Adrenal gland (tissue), 12 donors: ENCODE data around the gene USP25. TPM values are rescaled to one million over a fixed set of nuclear protein-coding genes. Genes with fewer than 3 reads are reported as not detected.

ENCODE experiments used
- DNase-seq, 7 donors: peaks; one replicate each; pipeline ENCODE4 v3.0.0-alpha.2; 2019 to 2020
- H3K27ac ChIP-seq, 5 donors: fragments of 200-600 bp; sonication (generic) in 4 of 5; 1 replicate in 3 of 5; 2 replicates in 2 of 5; pipeline versions ENCODE4 v1.5.1 to v1.8.0; 2016 to 2020; ENCODE audit warnings: mild to moderate bottlenecking in 1 of 5
- H3K27me3 ChIP-seq: fragments of 200-600 bp; 2 replicates; pipeline ENCODE4 v1.8.0; 2021
- H3K36me3 ChIP-seq, 2 donors: fragments of 200-600 bp; replicated peaks in 1 of 2; 1 replicate in 1 of 2; 2 replicates in 1 of 2; pipeline versions ENCODE4 v1.5.1 to v1.8.0; 2018 to 2022
- H3K4me1 ChIP-seq, 2 donors: fragments of 200-600 bp; replicated peaks in 1 of 2; 1 replicate in 1 of 2; 2 replicates in 1 of 2; pipeline versions ENCODE4 v1.5.1 to v1.8.0; 2018 to 2021
- H3K4me3 ChIP-seq, 4 donors: fragments of 200-600 bp; sonication (generic) in 3 of 4; one replicate each; pipeline ENCODE4 v1.5.1; 2016 to 2018
- H3K9me3 ChIP-seq, 3 donors: fragments of 200-600 bp; sonication (generic) in 1 of 3; replicated peaks in 1 of 3; 1 replicate in 2 of 3; 2 replicates in 1 of 3; pipeline versions ENCODE4 v1.5.1 to v1.8.0; 2016 to 2021
- POLR2A ChIP-seq, 2 donors: fragments of 450-650 bp; IDR thresholded peaks; one replicate each; pipeline ENCODE4 v1.6.1; 2017; ENCODE audit warnings: antibody characterized with exemption in 2 of 2, mild to moderate bottlenecking in 2 of 2, moderate library complexity in 1 of 2
- WGBS, 4 donors: extraction: QIAGEN DNeasy Blood & Tissue Kit in 2 of 4; methylation state at CpG; one replicate each; pipeline versions ENCODE4 v1.1.5 to v1.1.7; 2013 to 2017; 5-methylcytosine and 5-hydroxymethylcytosine counted together
- intact Hi-C, 2 donors: fragments of 100-400 bp; cut with DNase I; formaldehyde crosslinking; loops; one replicate each; pipeline versions ENCODE4 v1.14.1 to v1.15.0; 2022 to 2023
- polyA plus RNA-seq, 3 donors: library from polyadenylated mRNA; stranded (reverse); fragments of 200-250 nt in 2 of 3; fragments of 350-450 nt in 1 of 3; fragmentation: Illumina TruSeq in 1 of 3; extraction: RNeasy Lipid Tissue Mini Kit (QIAGEN cat#74804) in 1 of 3; gene quantifications; one replicate each; pipeline ENCODE4 v1.2.3, GENCODE V29; 2013 to 2014
- total RNA-seq, 9 donors: library from RNA; depleted of rRNA in 4 of 9; stranded (reverse); fragments of >200 nt in 4 of 9; fragments of 120-200 nt in 1 of 9; fragmentation: NEBNext Ultra II Directional in 1 of 9; extraction: Animal tissue kit (Norgen Biotek cat#: 25700) in 1 of 9; gene quantifications; one replicate each; pipeline versions ENCODE4 v1.1.0 to v1.2.4, GENCODE V29; 2013 to 2023
- TF ChIP-seq, protein P1 (sequence below), 6 experiments: fragments of 450-650 bp in 4 of 6; fragments of 200-600 bp in 2 of 6; sonication (generic) in 1 of 6; IDR thresholded peaks; 1 replicate in 5 of 6; 2 replicates in 1 of 6; pipeline versions ENCODE4 v1.5.1 to v1.8.0; 2016 to 2021; ENCODE audit warnings: antibody characterized with exemption in 6 of 6, mild to moderate bottlenecking in 2 of 6, moderate library complexity in 1 of 6
- donor health status: healthy with polysubstance abuse.
- donor health status: Bipolar disorder and iron deficiency.
- donor health status: DM: yes; HTN: yes; CAD: no.
- donor health status: DM: no; HTN: no; CAD: no.
- donor health status: DM: no; HTN: no; CAD: no.
- donor health status: DM: yes; HTN: yes; CAD: no.

USP25 gene
- total and polyA plus RNA-seq, 12 donors = 11.8 to 47.4 (median 38.3) TPM

DNA sequence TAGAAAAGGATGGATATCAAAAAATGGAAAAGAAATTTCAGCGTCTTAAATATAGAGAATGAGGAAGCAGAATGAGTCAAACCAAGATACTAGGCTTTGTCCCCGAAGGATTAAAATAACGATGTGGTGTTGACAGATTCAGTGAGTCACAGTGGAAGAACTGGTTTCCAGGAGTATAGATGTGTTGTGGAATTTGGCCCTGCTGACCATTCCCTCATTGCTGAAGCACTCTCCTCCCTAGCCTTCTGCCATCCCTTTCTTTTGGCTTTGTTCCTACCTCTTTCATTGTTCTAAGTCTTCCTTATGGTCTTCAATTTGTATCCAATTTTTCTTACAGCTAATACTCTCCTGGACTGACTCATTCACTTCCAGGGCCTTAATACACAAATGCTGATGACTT, 23.1 kb upstream of the USP25 start:
- intact Hi-C loops = no loop called here
- Histone ChIP-seq H3K9me3 (no peaks in the 10 kb centered on the region), H3K27ac (no peak overlapping the region), H3K27me3 (no peaks in the 10 kb centered on the region), H3K36me3 (no peaks in the 10 kb centered on the region), H3K4me3 (no peak overlapping the region), H3K4me1 (no peaks in the 10 kb centered on the region)
- WGBS, 4 donors = 60 to 82% (median 77%) methylated on average over 3 of the region's 3 CpGs
- TF ChIP-seq, protein P1, sequence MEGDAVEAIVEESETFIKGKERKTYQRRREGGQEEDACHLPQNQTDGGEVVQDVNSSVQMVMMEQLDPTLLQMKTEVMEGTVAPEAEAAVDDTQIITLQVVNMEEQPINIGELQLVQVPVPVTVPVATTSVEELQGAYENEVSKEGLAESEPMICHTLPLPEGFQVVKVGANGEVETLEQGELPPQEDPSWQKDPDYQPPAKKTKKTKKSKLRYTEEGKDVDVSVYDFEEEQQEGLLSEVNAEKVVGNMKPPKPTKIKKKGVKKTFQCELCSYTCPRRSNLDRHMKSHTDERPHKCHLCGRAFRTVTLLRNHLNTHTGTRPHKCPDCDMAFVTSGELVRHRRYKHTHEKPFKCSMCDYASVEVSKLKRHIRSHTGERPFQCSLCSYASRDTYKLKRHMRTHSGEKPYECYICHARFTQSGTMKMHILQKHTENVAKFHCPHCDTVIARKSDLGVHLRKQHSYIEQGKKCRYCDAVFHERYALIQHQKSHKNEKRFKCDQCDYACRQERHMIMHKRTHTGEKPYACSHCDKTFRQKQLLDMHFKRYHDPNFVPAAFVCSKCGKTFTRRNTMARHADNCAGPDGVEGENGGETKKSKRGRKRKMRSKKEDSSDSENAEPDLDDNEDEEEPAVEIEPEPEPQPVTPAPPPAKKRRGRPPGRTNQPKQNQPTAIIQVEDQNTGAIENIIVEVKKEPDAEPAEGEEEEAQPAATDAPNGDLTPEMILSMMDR (IDR thresholded peaks at IDR 0.05) = no peak
- TF ChIP-seq POLR2A (IDR thresholded peaks at IDR 0.05) = no peak
- DNase-seq = no peak

DNA sequence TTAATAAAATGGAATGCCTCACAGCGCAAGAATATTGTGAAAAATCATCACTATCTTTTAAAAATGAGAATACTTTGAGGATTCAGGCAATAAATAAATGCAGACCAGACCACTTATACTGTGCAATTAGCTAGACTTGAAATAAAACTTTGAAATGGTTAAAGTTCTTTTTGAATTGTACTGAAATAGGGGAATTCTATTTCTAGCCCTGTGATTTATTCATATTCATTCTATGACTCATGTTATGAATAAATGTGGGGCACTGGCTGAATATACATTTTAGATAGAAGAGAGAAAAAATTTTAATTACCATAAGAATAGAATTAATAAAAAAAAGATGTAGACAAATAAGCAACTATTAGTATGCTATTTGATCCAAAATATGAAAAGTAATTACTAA, 16.4 kb upstream of the USP25 start:
- no peak for TF ChIP-seq POLR2A (IDR thresholded peaks at IDR 0.05)
- TF ChIP-seq, protein P1 (IDR thresholded peaks at IDR 0.05) = no peak
- H3K4me1 ChIP-seq = no peaks in the 10 kb centered on the region
- H3K27me3 ChIP-seq = no peaks in the 10 kb centered on the region
- intact Hi-C loops = no loop called here
- no peak overlapping the region for H3K4me3 ChIP-seq
- no peak overlapping the region for H3K27ac ChIP-seq
- H3K9me3 ChIP-seq = no peaks in the 10 kb centered on the region
- WGBS, 4 donors = 55 to 100% (median 97%) methylated on average over 1 of the region's 1 CpG
- DNase-seq = no peak
- no peaks in the 10 kb centered on the region for H3K36me3 ChIP-seq

DNA sequence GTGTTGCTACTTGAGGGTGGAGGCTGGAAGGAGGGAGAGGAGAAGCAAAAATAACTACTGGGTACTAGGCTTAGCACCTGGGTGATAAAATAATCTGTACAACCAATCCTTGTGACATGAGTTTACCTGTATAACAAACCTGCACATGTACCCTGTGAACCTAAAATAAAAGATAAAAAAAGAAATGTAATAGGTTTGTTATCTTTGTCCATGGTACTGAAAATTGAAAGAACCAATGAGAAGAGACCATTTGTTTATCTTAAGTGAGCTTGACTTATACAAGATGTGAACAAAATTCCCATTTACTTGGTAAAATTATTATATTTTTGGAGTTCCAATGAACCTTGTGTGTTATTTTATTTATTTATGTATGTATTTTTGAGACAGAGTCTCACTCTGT, 11.1 kb upstream of the USP25 start:
- DNase-seq = no peak
- Histone ChIP-seq H3K9me3 (no peaks in the 10 kb centered on the region), H3K36me3 (no peaks in the 10 kb centered on the region), H3K4me3 (no peak overlapping the region), H3K27ac (no peak overlapping the region), H3K4me1 (no peaks in the 10 kb centered on the region), H3K27me3 (no peaks in the 10 kb centered on the region)
- TF ChIP-seq, protein P1 (IDR thresholded peaks at IDR 0.05) = no peak
- no peak for TF ChIP-seq POLR2A (IDR thresholded peaks at IDR 0.05)
- intact Hi-C loops = no loop called here

DNA sequence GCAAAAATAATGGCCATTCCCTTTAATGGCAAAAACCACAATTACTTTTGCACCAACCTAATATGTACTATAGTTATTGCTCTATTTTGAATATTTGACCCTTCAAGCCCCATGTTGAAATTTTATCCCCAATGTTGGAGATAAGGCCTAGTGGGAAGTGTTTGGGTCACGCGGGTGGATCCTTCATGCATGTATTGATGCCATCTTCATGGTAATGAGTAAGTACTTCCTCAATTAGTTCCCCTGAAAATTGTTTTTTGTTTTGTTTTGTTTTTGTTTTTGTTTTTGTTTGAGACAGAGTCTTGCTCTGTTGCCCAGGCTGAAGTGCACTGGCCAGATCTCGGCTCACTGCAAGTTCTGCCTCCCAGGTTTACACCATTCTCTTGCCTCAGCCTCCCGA, 9.8 kb upstream of the USP25 start:
- Histone ChIP-seq H3K27me3 (no peaks in the 10 kb centered on the region), H3K27ac (no peak overlapping the region), H3K9me3 (no peaks in the 10 kb centered on the region), H3K4me3 (no peak overlapping the region), H3K4me1 (no peaks in the 10 kb centered on the region), H3K36me3 (no peaks in the 10 kb centered on the region)
- DNase-seq = no peak
- no peak for TF ChIP-seq POLR2A (IDR thresholded peaks at IDR 0.05)
- TF ChIP-seq, protein P1 (IDR thresholded peaks at IDR 0.05) = no peak
- 91 to 96% (median 95%) methylated on average over 4 of the region's 4 CpGs for WGBS, 4 donors
- intact Hi-C loops = no loop called here
